SIG-M5 treated with dmso at 0.1 percent for 504 hours (cell line): ENCODE results near the gene TMSB10.
A peak's percentile ranks its signal among the peaks of the same experiment; 100 is the strongest.
"Not testable (repeated sequence)": the region's sequence is repeated elsewhere in the genome, so short reads cannot be mapped to it uniquely, and the experiment has no call there.

Experiments used
- DNase-seq: peaks from one replicate; lab custom pipeline; 2025; ENCODE audit not compliant: unreplicated experiment; lab: John Stamatoyannopoulos, UW

Gene TMSB10

GRCh38 chr2:84927275-84927627 is 21.8 kb downstream of the TMSB10 start:
- DNase-seq, result no peak

- no peak for DNase-seq
Measured at GRCh38 chr2:84931384-84931821, 25.9 kb downstream of the TMSB10 start.

GRCh38 chr2:84938194-84938879 is 32.9 kb downstream of the TMSB10 start:
- no peak for DNase-seq

- DNase-seq, result peak; percentile 75
Measured at GRCh38 chr2:84939426-84940087, 34.1 kb downstream of the TMSB10 start.

- DNase-seq, result no peak
Measured at GRCh38 chr2:84940088-84940470, 34.6 kb downstream of the TMSB10 start.

- DNase-seq, result peak; percentile 74
Measured at GRCh38 chr2:84940831-84941412, 35.5 kb downstream of the TMSB10 start.

- no peak for DNase-seq
Measured at GRCh38 chr2:84942166-84942565, 36.7 kb downstream of the TMSB10 start.

GRCh38 chr2:84942964-84943421 is 37.5 kb downstream of the TMSB10 start:
- peak; percentile 38 for DNase-seq

GRCh38 chr2:84944295-84944909 is 38.9 kb downstream of the TMSB10 start:
- no peak for DNase-seq

GRCh38 chr2:84945838-84946203 is 40.4 kb downstream of the TMSB10 start:
- DNase-seq, result not testable (repeated sequence)

- DNase-seq, result peak; percentile 85
Measured at GRCh38 chr2:84946204-84947009, 41.0 kb downstream of the TMSB10 start.

- no peak for DNase-seq
Measured at GRCh38 chr2:84947010-84947593, 41.6 kb downstream of the TMSB10 start.

GRCh38 chr2:84953535-84953934 is 48.1 kb downstream of the TMSB10 start:
- no peak for DNase-seq

GRCh38 chr2:84954329-84954728 is 48.9 kb downstream of the TMSB10 start:
- no peak for DNase-seq
